Left cardiac atrium (tissue), 4 donors: ENCODE results near the gene EFNA5. TPM values are rescaled to one million over a fixed set of nuclear protein-coding genes. Genes with fewer than 3 reads are reported as not detected.
A peak's percentile ranks its signal among the peaks of the same experiment; 100 is the strongest.
"Not testable (repeated sequence)": the region's sequence is repeated elsewhere in the genome, so short reads cannot be mapped to it uniquely, and the experiment has no call there.

Experiments
- ATAC-seq, 2 donors: fragments of 200-7000 bp; cut with Tn5 transposase; one replicate each; pipeline ENCODE4 v1.9.1; 2020; ENCODE audit warnings: mild to moderate bottlenecking in 2 of 2, moderate library complexity in 2 of 2
- DNase-seq: peaks from one replicate; pipeline ENCODE4 v3.0.0-alpha.2; 2020
- intact Hi-C, 2 donors: fragments of 100-400 bp; cut with DNase I; formaldehyde crosslinking; loops; one replicate each; pipeline versions ENCODE4 v1.14.1 to v1.15.1; 2022 to 2023
- total RNA-seq, 2 donors: library from RNA; stranded (reverse); fragmentation: NEBNext Ultra II Directional; extraction: Animal tissue kit (Norgen Biotek cat#: 25700); gene quantifications; one replicate each; pipeline ENCODE4 v1.2.1, GENCODE V29; 2021
- donor health status: DM: no; HTN: yes; CAD: no.
- donor health status: DM: no; HTN: yes; CAD: no; lungs with severe emphysema.
- donor health status: DM: yes; HTN: yes; CAD: no.
- donor health status: Dilated cardiomyopathy.

Gene EFNA5
- total RNA-seq, 2 donors from 2014 or later = 23.9 to 29.2 TPM

GRCh38 chr5:107461770-107462169 lies 209.0 kb downstream of the EFNA5 start:
- intact Hi-C loops = no loop called here
- ATAC-seq = no peak
- no peak for DNase-seq

- ATAC-seq = no peak
- intact Hi-C loops = no loop called here
- DNase-seq = no peak
These were observed 209.9 kb downstream of the EFNA5 start for GRCh38 chr5:107460789-107461188.

- intact Hi-C loops = no loop called here
- DNase-seq (no peak), ATAC-seq (peak in 1 of 2 donors; percentile 32)
These were observed 211.1 kb downstream of the EFNA5 start for GRCh38 chr5:107459605-107460004.

- intact Hi-C loops = no loop called here
- DNase-seq = no peak
- no peak for ATAC-seq
These were observed 212.4 kb downstream of the EFNA5 start for GRCh38 chr5:107458322-107458721.

- ATAC-seq (no peak), DNase-seq (no peak)
- intact Hi-C loops = no loop called here
These were observed 212.9 kb downstream of the EFNA5 start for GRCh38 chr5:107457881-107458280.

GRCh38 chr5:107457138-107457537 lies 213.6 kb downstream of the EFNA5 start:
- intact Hi-C loops = no loop called here
- ATAC-seq = no peak
- DNase-seq = no peak

- ATAC-seq (peak in 1 of 2 donors; percentile 41), DNase-seq (no peak)
- intact Hi-C loops = no loop called here
These were observed 214.4 kb downstream of the EFNA5 start for GRCh38 chr5:107456281-107456715.

- intact Hi-C loops = no loop called here
- ATAC-seq (peak in 1 of 2 donors; percentile 30), DNase-seq (no peak)
These were observed 215.6 kb downstream of the EFNA5 start for GRCh38 chr5:107455111-107455544.

- DNase-seq, ATAC-seq, intact Hi-C loops: not testable (repeated sequence)
These were observed 218.9 kb downstream of the EFNA5 start for GRCh38 chr5:107451827-107452226.

GRCh38 chr5:107451028-107451427 lies 219.7 kb downstream of the EFNA5 start:
- intact Hi-C loops = no loop called here
- ATAC-seq (no peak), DNase-seq (no peak)

GRCh38 chr5:107450531-107450930 lies 220.2 kb downstream of the EFNA5 start:
- intact Hi-C loops = no loop called here
- no peak for DNase-seq
- ATAC-seq = no peak

- intact Hi-C loops = no loop called here
- ATAC-seq (no peak), DNase-seq (no peak)
These were observed 221.4 kb downstream of the EFNA5 start for GRCh38 chr5:107449369-107449768.

- intact Hi-C loops = no loop called here
- ATAC-seq (no peak), DNase-seq (no peak)
These were observed 223.2 kb downstream of the EFNA5 start for GRCh38 chr5:107447587-107447986.

- ATAC-seq = no peak
- intact Hi-C loops = no loop called here
These were observed 223.8 kb downstream of the EFNA5 start for GRCh38 chr5:107446972-107447371.

GRCh38 chr5:107444300-107444699 lies 226.4 kb downstream of the EFNA5 start:
- DNase-seq = no peak
- intact Hi-C loops = no loop called here
- ATAC-seq = no peak

More at GRCh38 chr5:107446972-107447371, 223.8 kb downstream of the EFNA5 start:
- DNase-seq = no peak

- no peak for ATAC-seq
- no peak for DNase-seq
- intact Hi-C loops = no loop called here
These were observed 226.8 kb downstream of the EFNA5 start for GRCh38 chr5:107443897-107444296.

- ATAC-seq (no peak), DNase-seq (no peak)
- intact Hi-C loops = no loop called here
These were observed 228.3 kb downstream of the EFNA5 start for GRCh38 chr5:107442452-107442851.

- DNase-seq = no peak
- intact Hi-C loops = no loop called here
- ATAC-seq = no peak
These were observed 230.9 kb downstream of the EFNA5 start for GRCh38 chr5:107439832-107440231.

GRCh38 chr5:107437986-107438510 lies 232.7 kb downstream of the EFNA5 start:
- intact Hi-C loops = no loop called here
- ATAC-seq (no peak), DNase-seq (no peak)

- no peak for ATAC-seq
- no peak for DNase-seq
- intact Hi-C loops = no loop called here
These were observed 233.6 kb downstream of the EFNA5 start for GRCh38 chr5:107437154-107437553.

- no peak for ATAC-seq
- intact Hi-C loops = no loop called here
- no peak for DNase-seq
These were observed 234.5 kb downstream of the EFNA5 start for GRCh38 chr5:107436201-107436600.

- intact Hi-C loops = no loop called here
- ATAC-seq (no peak), DNase-seq (no peak)
These were observed 235.7 kb downstream of the EFNA5 start for GRCh38 chr5:107435061-107435460.
